Measurements from ENCODE around the gene TAS2R14.

TAS2R14 gene, protein sequence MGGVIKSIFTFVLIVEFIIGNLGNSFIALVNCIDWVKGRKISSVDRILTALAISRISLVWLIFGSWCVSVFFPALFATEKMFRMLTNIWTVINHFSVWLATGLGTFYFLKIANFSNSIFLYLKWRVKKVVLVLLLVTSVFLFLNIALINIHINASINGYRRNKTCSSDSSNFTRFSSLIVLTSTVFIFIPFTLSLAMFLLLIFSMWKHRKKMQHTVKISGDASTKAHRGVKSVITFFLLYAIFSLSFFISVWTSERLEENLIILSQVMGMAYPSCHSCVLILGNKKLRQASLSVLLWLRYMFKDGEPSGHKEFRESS

DNA sequence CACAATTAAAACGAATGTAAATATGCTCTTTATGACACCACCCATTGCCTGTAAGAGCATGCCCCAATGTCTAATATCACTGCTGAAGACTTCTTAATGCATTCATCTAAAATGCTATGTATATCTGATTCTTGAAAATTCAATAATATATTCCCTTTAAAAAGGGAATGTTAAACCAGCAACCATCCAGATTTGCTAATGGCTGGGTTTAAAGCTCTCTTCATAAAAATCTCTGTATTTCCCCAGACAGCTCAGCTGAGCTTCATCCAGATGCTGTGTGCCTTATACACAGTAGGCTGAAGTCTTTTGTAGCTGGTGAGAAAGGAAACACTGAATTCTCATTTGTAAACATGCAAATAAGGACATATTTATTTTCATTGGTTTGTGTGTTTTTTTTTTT lies at the start of gene TAS2R14:
TAS2R14 (minus strand) TSS at position 101 of the 400 bp plus-strand sequence; CDS start at position 45, 56 bp downstream.
- no peak for DNase-seq (ENCODE audit: low read depth, low spot score)

- no peak for DNase-seq (ENCODE audit: low read depth, low spot score)
Measured at GRCh38 chr12:10986812-10987211, 47.7 kb upstream of the TAS2R14 start, which contains the start of gene TAS2R50. Gene TAS2R50, minus strand, starts transcription at chr12:10986912. Its CDS starts 52 bp downstream, at chr12:10986860.

DNA sequence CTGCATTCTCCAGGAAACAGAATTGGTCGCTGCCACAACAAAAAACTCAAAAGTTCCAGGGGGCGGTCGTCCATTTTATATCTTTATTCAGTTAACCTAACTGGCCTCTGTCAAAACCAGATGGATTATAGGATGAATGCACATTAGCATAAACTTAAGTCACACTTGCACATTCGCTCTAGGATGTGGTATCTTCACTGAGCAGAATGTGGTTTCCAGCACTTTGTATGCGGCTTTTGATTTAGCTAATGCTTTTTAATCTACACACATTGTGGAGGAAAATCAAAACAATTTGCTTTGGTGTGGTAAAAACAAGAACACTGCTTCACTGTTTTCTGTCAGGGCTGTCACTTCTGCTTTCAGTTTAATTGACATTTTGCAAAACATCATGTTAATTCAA lies 43.2 kb upstream of the TAS2R14 start:
- DNase-seq (ENCODE audit: low read depth, low spot score): no peak

DNA sequence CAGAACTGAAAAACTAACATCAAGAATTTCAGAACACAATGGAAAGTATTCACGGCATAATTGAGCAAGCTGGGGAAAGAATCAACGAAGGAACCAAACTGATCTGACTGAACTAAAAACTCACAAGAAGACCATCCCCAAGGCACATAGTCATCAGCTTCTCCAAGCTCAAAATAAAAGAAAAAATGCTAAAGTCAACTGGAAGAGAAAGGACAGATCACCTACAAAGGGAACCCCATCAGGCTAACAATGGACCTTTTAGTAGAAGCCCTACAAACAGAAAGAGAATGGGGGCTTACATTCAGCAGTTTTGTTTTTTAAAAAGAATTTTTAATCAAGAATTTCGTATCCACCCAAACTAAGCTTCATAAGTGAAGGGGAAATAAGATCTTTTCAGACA lies 35.9 kb upstream of the TAS2R14 start:
- DNase-seq (ENCODE audit: low read depth, low spot score): no peak

DNA sequence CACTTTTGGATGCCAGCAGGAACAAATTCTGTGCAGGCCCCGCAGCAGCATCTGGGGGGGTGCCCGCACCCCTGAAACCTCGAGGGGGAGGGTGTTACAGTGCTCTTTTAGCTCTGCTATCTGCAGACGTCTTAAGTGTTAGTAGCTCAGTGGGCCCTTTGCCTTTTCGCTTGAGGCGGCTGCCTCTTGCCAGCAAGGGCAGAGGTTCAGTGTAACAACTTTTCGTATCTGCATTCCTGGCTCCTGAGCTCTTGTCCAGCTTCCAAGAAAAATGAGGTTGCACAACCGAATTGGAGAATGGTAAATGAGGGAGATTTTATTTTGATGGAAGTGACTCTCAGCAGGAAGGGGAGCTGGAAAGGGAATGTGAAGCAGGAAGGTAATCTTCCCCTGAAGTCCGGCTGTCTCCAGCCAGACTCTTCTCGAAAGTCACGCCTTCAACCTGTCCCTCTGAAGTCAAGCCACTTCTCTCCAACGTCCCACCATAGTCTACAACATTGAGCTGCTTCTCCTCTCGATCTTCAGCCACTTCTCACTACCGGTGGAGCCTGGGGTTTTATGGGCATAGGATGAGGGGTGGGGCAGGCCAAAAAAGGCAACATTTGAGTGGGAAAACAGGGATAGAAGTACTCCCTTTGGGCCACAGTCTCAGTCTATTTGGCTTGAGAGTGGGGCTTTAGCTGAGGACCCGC lies 29.8 kb upstream of the TAS2R14 start:
- DNase-seq (ENCODE audit: low read depth, low spot score): no peak

DNA sequence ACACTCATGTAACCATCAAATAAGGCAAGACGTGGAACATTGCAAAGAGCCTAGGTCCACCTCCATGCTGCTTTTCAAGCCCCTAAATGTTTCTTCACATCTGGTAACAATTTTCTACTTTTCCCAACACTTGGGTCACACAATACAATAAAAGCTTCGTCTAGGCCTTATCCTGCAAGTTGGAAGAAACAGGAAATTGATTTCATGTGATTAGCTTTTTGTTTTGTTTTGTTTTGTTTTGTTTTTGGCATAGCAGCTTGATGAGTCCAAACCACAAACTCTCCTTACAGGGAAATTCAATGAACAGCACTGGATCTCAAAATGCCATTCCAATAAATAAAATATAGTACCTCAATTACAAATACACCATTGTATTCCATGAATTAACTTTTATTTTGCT lies 28.3 kb upstream of the TAS2R14 start:
- DNase-seq (ENCODE audit: low read depth, low spot score): no peak

DNA sequence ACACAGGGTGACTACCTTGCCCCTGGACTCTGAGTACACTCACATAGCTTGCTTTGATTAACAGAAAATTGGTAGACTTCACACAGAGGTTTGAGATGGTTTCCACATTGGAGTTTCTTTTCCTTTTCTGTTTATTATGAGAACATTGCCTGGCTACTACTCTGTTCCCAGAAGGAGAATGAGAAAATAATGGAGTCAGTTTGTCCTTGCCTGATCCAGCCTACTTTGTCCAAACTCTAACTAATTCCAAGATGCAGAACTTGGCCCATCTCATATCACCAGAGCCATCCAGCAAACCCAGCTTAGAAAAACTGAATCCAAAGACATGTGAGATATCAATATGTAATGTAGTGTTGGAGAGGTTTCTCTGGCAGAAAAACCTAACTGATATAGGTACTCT lies 27.3 kb upstream of the TAS2R14 start:
- no peak for DNase-seq (ENCODE audit: low read depth, low spot score)

DNA sequence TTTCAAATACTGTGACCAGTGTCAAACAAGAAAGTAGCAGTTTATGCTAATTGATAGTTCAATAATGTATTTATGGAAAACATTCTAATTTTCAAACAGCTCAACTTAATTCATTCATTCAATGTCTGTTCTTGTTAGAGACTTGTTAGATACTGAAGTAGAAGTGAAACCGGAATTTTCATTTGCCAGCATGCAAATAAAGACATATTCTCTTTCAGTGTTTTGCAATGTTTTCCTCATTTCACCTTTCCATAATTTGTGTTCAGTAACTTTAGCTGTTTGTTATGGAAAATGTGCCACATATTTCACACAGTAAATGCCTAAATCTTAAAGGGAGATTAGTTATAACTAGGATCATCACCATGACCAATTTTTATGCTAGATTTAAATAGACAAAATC lies 26.4 kb upstream of the TAS2R14 start:
- DNase-seq (ENCODE audit: low read depth, low spot score): no peak

- no peak for DNase-seq (ENCODE audit: low read depth, low spot score)
Measured at GRCh38 chr12:10960211-10960610, 21.1 kb upstream of the TAS2R14 start.

DNA sequence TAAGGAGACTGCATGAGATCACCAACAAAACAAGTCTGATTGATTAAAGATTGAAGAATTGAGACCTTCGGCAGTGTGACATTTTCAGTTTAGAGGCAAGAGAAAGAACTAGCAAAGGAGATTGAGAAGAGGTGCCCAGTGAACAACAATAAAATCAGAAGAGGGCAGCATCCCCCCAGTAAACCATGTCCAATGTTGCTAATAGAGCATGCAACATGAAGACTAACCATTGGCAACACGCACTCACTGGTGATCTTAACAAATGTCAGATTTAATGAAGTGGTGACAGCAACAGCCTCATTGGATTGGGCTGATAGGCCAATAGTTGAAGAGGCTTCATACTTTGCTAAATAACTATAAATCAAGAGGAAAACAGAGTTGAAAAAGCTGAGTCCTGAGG lies 20.7 kb upstream of the TAS2R14 start:
- DNase-seq (ENCODE audit: low read depth, low spot score): no peak

DNA sequence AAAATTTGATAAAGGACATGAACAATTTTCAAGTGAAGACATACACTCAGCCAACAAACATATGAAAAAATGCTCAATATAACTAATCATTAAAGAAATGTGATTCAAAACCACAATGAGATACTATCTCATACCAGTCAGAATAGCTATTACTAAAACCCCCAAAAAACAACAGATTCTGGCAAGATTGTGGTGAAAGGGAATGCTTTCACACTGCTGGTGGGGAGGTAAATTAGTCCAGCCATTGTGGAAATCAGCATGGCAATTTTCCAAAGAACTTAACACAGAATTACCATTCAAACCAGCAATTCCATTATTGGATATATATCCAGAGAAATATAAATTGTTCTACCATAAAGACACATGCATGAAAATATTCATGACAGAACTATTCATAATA lies 18.7 kb upstream of the TAS2R14 start:
- no peak for DNase-seq (ENCODE audit: low read depth, low spot score)

DNA sequence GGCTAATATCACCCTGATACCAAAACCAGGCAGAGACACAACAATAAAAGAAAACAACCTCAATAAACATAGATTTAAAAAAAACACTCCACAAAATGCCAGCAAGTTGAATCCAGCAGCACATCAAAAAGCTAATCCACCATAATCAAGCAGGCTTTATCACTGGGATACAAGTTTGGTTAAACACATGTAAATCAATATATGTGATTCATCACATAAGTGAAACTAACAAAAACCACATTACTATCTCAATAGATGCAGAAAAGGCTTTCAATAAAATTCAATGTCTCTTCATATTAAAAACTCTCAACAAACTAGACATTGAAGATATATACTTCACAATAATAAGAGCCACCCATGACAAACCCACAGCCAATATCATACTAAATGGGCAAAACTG lies 17.0 kb upstream of the TAS2R14 start:
- DNase-seq (ENCODE audit: low read depth, low spot score): no peak

- DNase-seq (ENCODE audit: low read depth, low spot score): no peak
Measured at GRCh38 chr12:10952645-10953044, 13.6 kb upstream of the TAS2R14 start.

DNA sequence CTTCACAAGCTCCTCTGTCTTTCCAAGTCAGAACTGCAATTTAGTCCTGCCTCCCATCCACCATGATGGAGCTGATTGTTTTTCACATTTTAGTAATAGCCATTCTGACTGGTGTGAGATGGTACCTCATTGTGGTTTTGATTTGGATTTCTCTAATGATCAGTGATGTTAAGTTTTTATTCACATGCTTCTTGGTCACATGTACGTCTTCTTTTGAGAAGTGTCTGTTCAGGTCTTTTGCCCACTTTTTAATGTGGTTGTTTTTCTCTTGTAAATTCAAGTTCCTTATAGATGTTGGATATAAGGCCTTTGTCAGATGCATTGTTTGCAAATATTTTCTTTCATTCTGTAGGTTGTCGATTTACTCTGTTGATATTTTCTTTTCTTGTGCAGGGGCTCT lies 4.1 kb upstream of the TAS2R14 start:
- no peak for DNase-seq (ENCODE audit: low read depth, low spot score)

- DNase-seq (ENCODE audit: low read depth, low spot score): peak; percentile 57
Measured at GRCh38 chr12:10941916-10942607, 3.0 kb upstream of the TAS2R14 start.

GRCh38 chr12:10941369-10941768 lies 2.3 kb upstream of the TAS2R14 start:
- no peak for DNase-seq (ENCODE audit: low read depth, low spot score)

DNA sequence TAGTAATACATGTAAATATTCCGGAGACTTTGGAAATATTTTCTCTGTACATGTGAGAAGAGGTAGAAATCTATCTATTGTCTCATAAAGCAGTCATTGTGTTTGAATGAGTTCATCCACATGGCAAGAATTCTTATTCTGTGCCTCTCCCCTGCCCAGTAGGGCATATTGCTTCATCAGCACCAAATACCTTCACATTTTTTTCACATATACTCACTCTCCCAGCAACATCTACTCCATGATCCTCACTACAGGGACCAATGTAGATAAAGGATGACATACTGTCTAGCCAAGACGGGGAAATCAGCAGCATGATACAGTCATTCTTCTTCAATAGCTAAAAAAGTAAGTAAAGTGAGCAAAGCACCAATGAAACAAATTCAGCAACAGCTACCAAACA lies 1.3 kb upstream of the TAS2R14 start:
- no peak for DNase-seq (ENCODE audit: low read depth, low spot score)

GRCh38 chr12:10936506-10936905 lies 2.6 kb downstream of the TAS2R14 start:
- DNase-seq (ENCODE audit: low read depth, low spot score): no peak

DNA sequence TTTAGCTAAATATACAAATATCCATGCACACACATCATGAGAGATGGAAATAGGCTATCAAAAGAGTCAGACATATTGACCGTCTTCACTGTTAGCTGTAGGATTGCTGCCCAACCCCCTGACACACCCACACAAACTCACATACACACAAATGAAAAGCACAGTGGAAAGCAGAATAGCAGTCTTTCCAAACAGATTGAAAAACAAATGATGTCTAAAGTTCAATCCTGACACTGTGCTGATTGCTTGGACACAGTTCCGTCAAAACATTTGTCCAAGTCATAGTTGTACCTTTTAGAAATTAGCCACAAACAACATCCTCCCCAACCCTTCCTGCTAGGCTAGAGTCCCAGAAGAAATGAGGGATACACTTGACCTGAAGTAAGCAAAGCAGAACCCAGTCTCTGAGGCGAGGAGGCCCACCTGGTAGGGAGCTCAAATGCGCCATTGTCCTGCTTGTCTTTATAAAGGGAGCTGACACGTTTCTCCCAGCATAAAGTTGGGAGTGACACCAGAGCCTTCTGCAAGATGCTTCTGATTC lies 10.2 kb downstream of the TAS2R14 start, which contains the start of gene PRH2:
PRH2 (plus strand) TSS at position 491 of the 541 bp plus-strand sequence; CDS start at position 529, 38 bp downstream.
- DNase-seq (ENCODE audit: low read depth, low spot score): no peak

GRCh38 chr12:10926269-10926668 lies 12.8 kb downstream of the TAS2R14 start:
- no peak for DNase-seq (ENCODE audit: low read depth, low spot score)

DNA sequence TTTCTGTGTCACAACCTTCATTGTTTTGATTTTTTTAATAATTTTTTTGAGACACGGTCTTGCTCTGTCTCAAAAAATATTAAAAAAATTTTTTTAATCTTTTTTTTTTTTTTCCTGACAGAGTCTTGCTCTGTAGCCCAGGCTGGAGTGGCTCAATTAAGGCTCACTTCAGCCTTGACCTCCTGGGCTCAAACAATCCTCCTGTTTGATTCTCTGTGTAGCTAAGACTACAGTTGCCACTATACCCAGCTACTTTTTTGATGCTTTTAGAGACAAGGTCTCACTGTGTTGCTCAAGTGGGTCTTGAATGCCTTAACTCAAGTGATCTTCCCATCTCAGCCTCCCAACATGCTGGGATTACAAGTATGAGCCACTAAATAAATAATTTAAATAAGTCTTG lies 19.3 kb downstream of the TAS2R14 start:
- DNase-seq (ENCODE audit: low read depth, low spot score): no peak

DNA sequence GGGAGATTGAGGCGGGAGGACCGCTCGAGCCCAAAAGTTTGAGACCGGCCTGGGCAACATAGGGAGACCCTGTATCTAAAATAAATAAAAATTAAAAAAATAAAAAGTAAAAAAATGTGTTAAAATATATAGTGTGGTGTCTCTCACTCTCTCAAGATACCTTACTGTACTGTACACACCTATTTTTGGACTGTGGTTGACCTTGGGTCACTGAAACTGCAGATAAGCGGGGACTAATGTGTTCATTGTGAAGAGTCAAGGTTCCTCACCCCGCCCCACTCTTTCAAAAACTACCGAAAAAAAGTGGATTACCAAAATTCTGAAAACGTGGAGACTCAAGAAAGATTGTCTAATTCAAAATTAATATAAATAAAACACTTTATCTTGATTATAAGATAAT lies 28.7 kb downstream of the TAS2R14 start:
- DNase-seq (ENCODE audit: low read depth, low spot score): no peak
